ENCODE measurements around the gene ST6GAL1.
"Not testable (repeated sequence)": the region's sequence is repeated elsewhere in the genome, so short reads cannot be mapped to it uniquely, and the experiment has no call there.

ST6GAL1 gene

DNA sequence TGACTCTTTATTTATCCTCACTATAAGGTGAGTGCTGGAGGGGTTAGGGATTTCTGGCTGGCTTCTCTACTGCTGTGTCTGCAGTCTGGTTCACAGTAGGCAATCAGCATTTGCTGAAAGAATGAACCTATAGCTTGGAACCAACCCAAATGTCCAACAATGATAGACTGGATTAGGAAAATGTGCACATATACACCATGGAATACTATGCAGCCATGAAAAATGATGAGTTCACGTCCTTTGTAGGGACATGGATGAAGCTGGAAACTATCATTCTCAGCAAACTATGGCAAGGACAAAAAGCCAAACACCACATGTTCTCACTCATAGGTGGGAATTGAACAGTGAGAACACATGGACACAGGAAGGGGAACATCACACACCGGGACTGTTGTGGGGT, 93.0 kb downstream of the ST6GAL1 start:
- not testable (repeated sequence) for FAIRE-seq

GRCh38 chr3:187024536-187025226, 94.4 kb downstream of the ST6GAL1 start:
- no peak for FAIRE-seq

- FAIRE-seq = no peak
Observed at GRCh38 chr3:187025254-187025655, 94.9 kb downstream of the ST6GAL1 start.

- FAIRE-seq = no peak
Observed at GRCh38 chr3:187025656-187026316, 95.5 kb downstream of the ST6GAL1 start.

- no peak for FAIRE-seq
Observed at GRCh38 chr3:187026317-187026670, 96.0 kb downstream of the ST6GAL1 start.

- no peak for FAIRE-seq
Observed at GRCh38 chr3:187027531-187028278, 97.4 kb downstream of the ST6GAL1 start.

DNA sequence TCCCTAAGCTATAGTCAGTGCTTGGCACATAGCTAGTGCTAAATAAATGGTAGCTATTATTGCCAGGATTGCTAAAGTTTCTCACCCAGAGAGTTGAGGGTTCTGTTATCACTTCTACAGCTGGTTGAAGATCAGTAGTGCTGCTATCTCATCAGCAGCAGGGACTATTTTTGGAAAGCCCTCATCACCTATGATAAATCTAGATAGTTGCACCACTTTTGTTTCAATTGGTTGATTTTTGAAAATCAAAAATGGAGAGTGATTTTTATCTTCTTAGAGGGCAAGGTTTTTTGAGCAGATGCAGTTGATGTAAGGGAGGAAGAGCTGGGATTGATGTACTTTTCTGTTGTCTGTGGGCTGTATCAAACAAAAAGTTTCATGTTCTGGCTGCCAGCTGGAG, 101.6 kb downstream of the ST6GAL1 start:
- no peak for FAIRE-seq

DNA sequence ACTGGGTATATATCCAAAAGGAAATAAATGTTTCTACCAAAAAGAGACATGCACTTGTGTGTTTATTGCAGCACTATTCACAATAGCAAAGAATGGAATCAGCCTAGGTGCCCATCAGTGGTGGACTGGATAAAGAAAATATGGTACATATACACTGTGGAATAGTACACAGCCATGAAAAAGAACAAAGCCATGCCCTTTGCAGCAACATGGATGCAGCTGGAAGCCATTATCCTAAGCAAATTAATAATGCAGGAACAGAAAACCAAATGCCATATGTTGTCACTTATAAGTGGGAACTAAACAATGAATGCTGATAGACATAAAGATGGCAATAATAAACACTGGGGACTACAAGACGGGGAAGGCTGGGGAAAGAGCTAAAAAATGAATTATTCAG, 106.1 kb downstream of the ST6GAL1 start:
- no peak for FAIRE-seq

DNA sequence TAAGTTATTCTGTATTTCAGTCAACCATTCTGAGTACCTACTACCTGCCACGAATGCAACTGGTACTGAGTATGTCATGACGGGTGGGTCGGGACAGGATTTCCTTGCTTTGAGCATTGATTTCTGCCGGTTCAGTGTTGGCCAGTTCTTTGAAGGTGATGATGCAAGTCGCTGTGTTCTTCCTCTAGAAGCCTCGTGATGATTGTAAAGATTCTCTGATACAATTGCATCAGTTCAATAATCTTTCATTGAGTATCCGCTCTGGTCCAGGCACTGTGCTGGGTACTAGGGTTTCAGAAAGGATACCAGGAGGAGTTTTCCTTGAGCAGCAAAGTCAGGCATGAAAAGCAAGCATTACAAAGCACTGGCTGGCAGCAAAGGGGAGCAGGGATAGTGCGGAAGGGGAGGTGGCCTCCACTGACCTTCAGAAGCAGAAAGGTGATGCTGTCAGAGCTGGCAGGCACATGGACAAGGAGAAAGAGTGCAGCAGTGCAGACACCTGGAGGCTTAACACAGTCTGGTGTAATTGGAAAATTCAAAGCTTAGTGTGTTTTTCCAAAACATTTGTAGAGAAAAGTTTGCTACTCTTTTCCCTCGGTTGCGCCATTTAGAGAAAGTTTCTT, 108.9 kb downstream of the ST6GAL1 start:
- FAIRE-seq = no peak

GRCh38 chr3:187039723-187040414, 109.5 kb downstream of the ST6GAL1 start:
- no peak for FAIRE-seq

GRCh38 chr3:187040516-187041361, 110.4 kb downstream of the ST6GAL1 start:
- no peak for FAIRE-seq

- FAIRE-seq = no peak
Observed at GRCh38 chr3:187041362-187042307, 111.3 kb downstream of the ST6GAL1 start.

DNA sequence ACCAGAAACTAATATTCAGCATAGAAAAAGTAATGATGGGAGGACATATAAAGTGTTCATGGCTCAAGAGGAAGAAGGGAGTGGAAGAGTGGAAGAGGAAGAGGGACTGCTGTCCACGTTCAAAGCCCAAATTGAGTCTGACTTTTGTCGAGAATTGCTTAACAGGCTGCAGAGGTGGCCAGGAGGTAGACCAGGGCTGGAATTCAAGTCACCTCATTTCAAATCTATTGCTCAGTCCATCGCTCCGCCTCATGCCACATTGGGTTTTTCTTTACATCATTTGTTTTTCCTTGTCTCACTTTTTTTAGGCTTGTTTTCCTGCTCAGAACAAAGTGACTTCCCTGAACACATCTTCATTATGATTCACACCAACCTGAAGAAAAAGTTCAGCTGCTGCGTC, 112.0 kb downstream of the ST6GAL1 start:
- no peak for FAIRE-seq

DNA sequence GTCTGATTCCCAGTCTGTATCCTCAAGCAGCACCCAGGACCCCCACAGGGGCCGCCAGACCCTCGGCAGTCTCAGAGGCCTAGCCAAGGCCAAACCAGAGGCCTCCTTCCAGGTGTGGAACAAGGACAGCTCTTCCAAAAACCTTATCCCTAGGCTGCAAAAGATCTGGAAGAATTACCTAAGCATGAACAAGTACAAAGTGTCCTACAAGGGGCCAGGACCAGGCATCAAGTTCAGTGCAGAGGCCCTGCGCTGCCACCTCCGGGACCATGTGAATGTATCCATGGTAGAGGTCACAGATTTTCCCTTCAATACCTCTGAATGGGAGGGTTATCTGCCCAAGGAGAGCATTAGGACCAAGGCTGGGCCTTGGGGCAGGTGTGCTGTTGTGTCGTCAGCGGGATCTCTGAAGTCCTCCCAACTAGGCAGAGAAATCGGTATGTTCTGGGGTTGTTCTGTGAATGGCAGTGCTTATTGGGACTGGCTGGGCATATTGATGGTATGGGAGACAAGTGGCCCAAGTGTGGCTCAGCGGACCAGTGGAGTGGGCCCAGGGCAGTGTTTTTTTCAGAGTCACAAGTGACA, 112.6 kb downstream of the ST6GAL1 start:
- no peak for FAIRE-seq

- FAIRE-seq = no peak
Observed at GRCh38 chr3:187044206-187044605, 113.9 kb downstream of the ST6GAL1 start.

DNA sequence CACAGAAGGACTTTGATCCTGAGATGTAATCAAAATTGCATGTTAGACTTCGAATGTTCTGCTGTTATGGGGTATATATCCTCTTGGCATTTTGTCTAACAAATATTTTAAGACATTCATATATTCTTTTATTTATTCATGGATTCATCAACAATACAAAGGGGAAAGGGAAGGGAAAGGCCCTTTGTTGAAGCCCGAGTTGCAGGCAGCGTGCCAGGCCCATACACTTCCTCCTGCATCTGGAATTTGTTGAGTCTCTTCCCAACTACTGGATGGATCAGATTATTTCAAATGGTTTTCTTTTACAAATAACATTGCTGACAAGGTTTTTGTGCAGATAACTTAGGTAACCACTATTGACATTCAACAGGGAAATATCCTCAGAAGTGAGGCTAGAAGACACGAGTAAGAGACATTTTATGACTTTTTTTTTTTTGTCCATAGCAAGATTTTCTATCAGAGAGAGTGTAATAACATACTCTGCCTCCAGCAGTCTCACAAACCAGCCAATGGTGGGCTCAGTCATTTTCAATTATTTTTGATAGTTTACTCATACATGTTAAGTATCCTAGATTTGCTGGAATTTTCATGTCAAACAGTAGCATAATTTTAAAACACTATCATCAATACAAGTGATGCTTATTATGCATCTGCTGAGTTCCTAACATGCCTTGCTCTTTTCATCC, 114.7 kb downstream of the ST6GAL1 start:
- no peak for FAIRE-seq

- FAIRE-seq = no peak
Observed at GRCh38 chr3:187046033-187046432, 115.7 kb downstream of the ST6GAL1 start.

DNA sequence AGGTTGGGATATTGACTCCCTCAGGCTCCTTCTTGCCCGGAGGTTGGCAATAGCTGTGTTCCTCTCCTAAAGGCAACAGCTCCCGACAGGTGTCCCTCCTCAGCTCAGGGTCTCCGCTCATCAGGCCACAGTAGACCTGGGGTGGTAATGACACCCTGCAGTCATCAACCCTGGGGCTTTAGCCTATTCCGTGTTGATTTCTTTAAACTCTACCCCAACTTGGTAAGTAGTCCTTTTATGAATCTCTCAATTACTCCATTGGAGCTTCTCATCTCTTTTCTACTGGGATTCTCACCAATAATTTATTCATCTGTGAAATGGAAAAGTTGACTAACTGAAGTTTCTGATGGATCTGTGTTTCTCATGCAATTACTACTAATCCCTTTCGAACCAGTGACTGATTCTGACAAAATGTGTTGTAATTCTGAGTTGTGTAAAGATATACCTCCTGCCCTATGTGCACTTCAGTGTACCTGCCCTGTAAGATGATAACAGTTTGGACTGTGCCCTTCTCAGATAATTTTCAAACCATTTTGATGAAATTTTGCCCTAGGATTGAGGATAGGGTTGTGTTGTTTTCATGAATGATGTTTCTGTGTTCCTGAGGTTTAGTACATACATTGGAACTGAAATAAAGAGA, 119.3 kb downstream of the ST6GAL1 start:
- no peak for FAIRE-seq

DNA sequence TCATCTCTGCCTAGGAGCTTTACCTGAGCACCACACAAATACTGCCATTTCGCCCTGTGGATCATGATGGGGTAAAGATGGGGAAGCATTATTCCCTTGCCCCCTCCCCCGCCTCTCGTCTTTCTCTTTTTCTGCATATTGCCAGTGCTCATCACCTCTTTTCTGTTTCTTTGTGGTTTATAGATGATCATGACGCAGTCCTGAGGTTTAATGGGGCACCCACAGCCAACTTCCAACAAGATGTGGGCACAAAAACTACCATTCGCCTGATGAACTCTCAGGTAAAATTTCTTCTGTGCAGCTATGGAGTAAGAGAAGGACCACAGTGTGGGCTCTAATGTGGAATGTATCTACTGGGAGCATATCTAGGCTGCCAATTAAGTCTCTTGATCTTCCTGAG, 120.7 kb downstream of the ST6GAL1 start:
- FAIRE-seq = no peak
